ENCODE measurements around the gene NPHS2.

GRCh38 chr1:179510038-179510437 is 65.7 kb downstream of the NPHS2 start:
- TF ChIP-seq, protein P1, sequence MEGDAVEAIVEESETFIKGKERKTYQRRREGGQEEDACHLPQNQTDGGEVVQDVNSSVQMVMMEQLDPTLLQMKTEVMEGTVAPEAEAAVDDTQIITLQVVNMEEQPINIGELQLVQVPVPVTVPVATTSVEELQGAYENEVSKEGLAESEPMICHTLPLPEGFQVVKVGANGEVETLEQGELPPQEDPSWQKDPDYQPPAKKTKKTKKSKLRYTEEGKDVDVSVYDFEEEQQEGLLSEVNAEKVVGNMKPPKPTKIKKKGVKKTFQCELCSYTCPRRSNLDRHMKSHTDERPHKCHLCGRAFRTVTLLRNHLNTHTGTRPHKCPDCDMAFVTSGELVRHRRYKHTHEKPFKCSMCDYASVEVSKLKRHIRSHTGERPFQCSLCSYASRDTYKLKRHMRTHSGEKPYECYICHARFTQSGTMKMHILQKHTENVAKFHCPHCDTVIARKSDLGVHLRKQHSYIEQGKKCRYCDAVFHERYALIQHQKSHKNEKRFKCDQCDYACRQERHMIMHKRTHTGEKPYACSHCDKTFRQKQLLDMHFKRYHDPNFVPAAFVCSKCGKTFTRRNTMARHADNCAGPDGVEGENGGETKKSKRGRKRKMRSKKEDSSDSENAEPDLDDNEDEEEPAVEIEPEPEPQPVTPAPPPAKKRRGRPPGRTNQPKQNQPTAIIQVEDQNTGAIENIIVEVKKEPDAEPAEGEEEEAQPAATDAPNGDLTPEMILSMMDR (IDR thresholded peaks at IDR 0.05): no peak
- TF ChIP-seq POLR2A (IDR thresholded peaks at IDR 0.05) (no peak), EP300 (IDR thresholded peaks at IDR 0.05) (no peak), POLR2AphosphoS5 (IDR thresholded peaks at IDR 0.05) (no peak)

Data from upper lobe of left lung (tissue), 4 donors.